Measurements from ENCODE around the gene IQGAP2. TPM values are rescaled to one million over a fixed set of nuclear protein-coding genes. Genes with fewer than 3 reads are reported as not detected.
A peak's percentile ranks its signal among the peaks of the same experiment; 100 is the strongest.
"Not testable (repeated sequence)": the region's sequence is repeated elsewhere in the genome, so short reads cannot be mapped to it uniquely, and the experiment has no call there.

The IQGAP2 gene
- total RNA-seq, 1 donor from 2014 or later, result 110 TPM

DNA sequence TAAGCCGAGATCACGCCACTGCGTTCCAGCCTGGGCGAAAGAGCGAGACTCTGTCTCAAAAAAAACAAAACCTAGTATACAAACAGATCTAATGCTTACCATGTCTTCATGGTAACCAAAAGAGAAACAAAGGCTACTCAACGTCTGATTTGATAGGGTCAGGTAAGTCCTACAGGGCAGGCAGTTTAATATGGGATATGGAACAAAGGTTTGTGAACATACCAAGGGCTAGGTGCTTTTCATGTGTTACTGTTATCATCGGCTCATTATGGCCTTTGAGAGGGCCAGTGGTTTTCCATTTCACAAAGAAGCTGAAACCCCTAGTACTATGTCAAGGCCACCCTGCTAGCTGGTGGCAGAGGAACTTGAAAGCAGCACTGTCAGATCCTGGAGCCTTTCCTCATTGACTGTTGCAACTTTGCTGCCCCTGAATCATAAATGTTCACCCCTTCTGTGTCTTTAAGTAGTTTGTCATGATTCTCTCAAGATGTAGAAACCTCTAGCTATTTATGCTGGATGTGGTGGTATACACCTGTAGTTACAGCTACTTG lies 5.1 kb downstream of the IQGAP2 start:
- DNase-seq (ENCODE audit: low spot score), result no peak
- ATAC-seq, result no peak

DNA sequence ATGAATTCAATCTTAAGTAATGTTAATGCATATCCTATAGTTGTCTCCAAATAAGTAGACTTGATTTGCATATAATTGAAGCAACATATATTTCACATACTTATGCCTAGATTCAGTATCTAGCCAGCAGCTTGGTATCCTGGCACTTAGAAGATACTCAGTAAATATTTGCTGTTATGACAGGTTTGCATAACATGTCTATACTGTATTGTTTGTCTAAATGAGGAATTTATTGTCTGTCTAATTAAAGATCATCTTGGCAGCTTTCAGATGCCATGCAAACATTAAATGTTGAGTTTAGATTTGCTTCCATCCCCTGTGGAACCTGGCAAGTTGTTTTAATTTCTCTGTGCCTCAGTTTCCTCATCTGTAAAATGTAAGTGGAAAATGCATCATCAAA lies 9.4 kb downstream of the IQGAP2 start:
- DNase-seq (ENCODE audit: low spot score) (no peak), ATAC-seq (no peak)

DNA sequence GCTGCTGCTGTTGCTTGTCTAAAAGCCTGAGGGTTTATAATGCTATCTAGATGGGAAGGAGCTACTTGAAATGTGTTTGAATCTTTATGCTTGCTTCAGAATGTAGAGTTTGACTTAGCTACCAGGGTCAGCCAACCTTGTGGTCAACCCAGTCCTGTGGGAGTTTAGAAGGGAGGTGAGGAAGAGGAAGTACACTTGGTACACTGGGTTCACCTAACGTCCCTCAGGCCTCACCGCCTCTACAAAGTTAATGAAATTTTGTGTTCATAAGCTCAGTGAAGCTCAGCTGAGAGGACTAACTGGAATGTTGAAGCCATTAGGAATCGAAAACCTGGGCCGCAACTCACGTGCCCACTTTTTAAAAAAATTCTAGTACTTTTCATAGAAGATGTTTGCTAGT lies 10.7 kb downstream of the IQGAP2 start:
- no peak for DNase-seq (ENCODE audit: low spot score)
- no peak for ATAC-seq

DNA sequence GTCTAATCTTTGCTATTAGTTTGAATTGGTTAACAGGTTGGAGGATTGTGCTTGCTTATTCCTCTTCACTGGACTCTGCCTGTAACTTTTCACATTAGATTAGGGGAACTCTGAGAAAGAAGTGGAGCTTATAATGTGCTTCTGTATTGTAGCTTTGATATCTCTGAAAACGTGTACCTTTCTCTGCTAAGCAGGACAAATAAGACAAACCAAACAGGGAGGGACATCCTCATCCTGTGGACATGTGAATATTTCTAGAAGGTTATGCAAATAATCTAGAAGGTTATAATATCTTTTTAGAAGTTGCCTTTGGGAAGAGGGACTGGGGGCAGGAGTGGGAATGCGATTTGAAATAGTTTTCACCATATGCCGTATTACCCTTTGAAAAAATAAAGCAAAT lies 11.7 kb downstream of the IQGAP2 start:
- no peak for ATAC-seq
- no peak for DNase-seq (ENCODE audit: low spot score)

DNA sequence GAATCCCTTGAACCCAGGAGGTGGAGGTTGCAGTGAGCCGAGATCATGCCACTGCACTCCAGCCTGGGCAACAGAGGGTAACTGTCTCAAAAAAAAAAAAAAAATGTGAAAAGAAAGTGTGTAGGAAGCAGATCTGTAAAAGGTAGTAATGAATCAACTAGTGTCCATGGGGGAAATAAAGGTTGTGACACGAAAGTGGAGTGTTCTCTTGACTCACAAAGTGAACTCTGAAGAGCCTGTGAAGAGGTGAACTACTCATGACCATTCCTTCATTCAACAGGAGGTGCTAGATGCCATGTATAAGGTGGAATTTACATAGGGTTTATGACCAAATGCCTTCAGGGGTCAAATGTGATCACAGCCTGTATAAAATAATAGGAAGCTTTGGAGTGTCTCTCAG lies 12.8 kb downstream of the IQGAP2 start:
- no peak for ATAC-seq
- DNase-seq (ENCODE audit: low spot score), result no peak

DNA sequence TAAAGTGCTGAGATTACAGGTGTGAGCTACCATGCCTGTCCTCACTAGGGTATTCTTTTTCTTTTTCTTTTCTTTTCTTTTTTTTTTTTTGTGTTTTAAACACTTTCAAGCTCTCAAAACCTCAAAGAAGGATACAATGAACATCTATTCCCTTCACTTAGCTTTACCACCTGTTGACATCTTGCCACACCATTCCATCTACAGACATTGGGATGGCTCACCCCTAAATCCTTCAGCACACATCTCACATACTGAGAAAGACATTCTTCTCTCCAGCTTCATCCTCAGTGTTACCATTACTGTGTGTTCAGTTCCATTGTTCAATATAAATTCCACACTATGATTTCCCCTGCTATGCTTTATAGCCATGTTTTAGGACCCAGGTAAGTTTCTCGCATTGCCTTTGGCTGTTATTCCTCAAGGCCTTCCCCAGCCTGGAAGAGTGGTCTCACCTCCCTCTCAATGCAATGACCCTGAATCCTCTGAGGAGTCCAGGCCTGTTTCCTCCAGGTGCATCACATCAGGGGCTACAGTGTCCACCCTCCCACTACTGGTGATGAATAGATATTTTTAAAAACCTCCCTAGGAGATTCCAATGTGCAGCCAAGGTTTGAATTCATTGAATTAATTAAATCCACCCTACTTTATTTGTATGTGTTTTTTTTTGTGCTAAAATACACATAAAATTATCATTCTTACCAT lies 16.7 kb downstream of the IQGAP2 start:
- no peak for DNase-seq (ENCODE audit: low spot score)

DNA sequence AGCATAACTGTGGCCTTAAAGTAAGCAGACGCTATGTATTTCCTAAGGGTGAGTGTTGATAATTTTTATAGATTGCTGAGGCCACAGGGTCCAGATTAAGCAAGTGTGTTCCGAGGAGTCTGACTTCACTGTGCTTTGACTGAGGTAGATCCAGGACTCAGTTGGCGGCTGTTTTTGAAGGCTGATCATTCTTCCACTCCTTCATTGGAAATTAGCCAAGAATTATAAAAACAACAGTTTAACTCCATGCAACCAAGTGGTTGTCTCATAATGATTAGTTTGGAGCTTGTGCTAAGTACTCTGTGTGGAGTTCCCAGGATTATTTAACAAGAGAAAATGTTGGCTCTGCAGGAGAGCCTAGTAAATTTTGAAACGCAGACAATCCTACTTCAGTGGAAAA lies 19.1 kb downstream of the IQGAP2 start:
- DNase-seq (ENCODE audit: low spot score), result peak; percentile 70
- peak; percentile 84 for ATAC-seq

More for the DNA sequence above, 16.7 kb downstream of the IQGAP2 start:
- ATAC-seq, result no peak

DNA sequence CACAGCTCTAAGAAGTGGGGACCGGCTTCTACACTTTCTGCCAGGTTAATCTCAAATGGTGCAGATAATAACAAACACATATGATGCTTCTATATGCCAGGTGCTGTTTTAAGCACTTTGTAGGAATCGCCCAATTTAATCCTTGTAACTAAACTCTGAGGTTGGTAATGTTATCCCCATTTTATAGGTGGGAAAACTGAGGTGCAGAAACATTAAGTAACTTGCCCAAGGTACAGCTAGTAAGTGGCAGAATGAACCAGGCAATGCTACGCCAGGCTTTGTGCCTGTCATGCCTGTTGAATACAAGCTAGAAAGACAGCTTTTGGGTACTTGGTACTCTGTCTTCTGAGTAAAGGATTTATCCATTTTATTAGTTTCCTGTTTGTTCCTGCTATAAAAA lies 19.7 kb downstream of the IQGAP2 start:
- ATAC-seq, result no peak
- no peak for DNase-seq (ENCODE audit: low spot score)

DNA sequence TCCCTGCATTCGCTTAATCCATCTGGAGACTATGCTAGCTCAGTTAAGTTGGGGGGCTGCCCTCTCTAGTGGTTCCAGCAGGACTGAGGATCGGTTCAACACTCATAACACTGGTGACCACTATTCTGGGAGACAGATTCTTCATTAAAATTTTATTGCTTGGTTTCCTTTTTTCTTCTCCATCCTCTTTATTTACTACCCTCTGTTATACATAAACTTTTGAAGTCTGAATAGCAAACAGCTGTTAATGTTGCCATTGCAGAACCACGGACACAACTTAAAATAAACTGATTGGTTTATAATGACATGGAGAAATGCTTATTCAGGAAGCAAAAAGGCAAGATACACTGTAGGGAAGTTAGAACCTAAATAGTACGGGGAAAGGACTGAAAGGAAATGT lies 22.1 kb downstream of the IQGAP2 start:
- no peak for DNase-seq (ENCODE audit: low spot score)
- ATAC-seq, result no peak

DNA sequence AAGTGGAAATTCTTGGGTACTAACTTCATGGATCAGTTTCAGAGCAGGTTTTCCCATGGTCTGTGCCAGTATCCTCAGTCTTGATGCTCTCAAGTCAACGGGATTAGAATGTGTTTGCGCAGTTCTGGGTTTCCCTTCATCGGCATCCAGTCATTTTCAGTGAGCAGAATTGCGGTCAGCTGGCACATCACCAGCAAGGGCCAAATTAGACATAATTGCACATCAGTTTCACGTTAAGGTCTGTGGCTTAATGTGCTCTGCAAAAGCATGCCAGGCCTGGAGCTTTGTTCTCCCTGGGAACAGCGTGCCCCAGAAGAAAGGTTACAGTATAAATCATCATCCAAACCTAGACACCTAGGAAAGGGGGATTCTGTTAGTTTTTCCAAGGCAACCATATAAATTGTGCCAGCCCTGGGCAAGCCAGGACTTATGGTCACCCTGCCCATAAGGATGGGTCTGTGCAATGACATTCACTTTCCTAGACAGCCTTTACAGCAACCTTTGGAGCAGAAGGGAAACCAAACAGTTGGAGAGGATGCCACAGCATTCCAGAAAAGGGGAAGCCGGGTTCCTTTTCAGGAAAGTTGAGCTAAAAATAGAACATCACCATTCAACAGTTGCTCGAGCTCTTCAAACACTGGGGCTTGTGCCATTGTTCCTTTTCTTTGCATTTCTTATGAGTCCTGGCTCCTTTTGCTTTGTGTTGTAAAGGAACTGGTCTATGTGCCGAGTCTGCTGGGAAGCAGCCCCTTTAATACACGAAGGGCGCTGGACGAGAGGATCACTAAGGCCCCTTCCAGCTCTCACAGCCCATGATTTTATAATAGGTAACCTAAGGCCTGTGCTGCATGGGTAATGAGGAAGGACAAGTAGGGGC lies 23.1 kb downstream of the IQGAP2 start:
- DNase-seq (ENCODE audit: low spot score) (no peak), ATAC-seq (peak; percentile 6)

DNA sequence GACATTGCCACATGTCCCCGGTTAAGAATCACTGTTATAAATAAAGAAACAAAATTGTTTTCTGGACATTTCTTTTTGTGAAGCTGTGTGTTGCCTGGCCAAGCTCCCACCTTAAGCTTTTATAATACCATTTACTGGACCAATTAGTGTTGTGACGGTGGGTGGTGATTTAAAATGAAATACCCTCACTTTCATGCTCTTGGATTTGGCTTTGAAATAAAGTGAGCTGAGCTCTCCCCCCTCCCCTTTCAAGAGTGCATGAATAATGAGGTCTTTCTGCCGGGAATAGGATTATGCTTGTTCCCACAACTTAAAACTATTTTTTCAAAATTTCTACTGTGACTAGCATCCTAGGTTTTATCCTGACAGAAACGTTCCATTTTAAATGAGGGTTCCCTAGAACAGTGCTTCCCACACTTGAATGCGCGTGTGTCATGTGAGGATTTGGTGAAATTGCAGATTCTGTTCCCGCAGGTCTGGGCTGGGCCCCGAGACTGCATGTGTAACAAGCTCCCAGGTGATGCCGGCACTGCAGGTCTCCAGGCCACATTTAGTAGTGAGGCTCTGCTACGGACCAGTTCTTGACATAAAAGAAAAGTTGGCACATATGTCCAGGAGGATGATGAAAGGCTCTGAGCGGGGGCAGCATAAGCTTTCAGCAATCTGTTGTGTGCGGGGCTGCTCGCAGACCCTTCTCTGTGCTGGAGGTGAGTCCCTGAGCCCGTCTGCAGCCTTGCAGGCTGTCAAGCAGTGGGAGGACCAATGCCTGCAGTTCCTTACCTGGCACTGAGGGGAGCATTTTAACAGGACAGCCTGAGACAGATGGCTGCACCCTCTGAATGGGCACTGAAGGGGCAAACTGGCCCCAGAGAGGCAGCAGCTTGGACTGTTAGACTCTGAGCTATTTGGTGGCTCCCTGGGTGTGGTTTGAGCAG lies 24.4 kb downstream of the IQGAP2 start:
- DNase-seq (ENCODE audit: low spot score) (no peak), ATAC-seq (peak; percentile 47)

DNA sequence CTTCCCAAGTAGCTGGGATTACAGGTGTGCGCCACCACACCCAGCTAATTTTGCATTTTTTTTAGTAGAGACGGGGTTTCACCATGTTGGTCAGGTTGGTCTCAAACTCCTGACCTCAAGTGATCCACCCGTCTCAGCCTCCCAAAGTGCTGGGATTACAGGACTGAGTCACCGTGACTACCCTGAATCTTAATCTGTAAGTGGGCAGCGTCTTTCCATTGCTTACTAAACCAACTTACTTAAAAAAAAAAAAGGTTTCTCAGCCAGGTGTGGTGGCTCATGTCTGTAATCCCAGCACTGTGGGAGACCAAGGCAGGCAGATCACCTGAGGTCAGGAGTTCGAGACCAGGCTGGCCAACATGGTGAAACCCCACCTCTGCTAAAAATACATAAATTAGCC lies 25.5 kb downstream of the IQGAP2 start:
- not testable (repeated sequence) for ATAC-seq; DNase-seq (ENCODE audit: low spot score)

DNA sequence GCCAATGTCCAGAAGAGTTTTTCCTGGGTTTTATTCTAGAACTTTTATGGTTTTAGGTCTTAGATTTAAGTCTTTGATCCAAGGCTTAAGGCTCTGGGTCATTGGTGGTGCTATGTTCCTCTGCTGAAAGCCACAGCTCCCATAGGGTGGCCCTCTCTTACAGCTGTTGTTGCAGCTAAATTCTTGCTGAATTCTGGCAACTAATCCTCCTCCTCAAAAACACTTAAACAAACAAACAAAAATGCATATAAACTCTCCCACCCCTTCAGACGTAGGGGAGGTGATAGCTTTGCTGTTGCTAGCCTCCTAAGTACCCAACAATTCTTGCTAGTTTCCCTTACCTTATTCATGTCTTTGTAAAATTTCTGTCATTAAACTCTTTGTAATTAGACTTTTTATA lies 30.2 kb downstream of the IQGAP2 start:
- ATAC-seq (no peak), DNase-seq (ENCODE audit: low spot score) (no peak)

DNA sequence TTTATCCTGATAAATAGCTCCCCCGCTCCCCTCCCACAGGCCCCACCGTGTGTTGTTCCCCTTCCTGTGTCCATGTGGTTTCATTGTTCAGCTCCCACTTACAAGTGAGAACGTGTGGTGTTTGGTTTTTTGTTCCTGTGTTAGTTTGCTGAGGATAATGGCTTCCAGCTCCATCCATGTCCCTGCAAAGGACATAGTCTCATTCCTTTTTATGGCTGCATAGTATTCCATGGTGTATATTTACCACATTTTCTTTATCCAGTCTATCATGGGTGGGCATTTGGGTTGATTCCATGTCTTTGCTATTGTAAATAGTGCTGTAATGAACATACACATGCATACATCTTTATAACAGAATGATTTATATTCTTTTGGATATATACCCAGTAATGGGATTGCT lies 34.4 kb downstream of the IQGAP2 start:
- not testable (repeated sequence) for DNase-seq (ENCODE audit: low spot score)

DNA sequence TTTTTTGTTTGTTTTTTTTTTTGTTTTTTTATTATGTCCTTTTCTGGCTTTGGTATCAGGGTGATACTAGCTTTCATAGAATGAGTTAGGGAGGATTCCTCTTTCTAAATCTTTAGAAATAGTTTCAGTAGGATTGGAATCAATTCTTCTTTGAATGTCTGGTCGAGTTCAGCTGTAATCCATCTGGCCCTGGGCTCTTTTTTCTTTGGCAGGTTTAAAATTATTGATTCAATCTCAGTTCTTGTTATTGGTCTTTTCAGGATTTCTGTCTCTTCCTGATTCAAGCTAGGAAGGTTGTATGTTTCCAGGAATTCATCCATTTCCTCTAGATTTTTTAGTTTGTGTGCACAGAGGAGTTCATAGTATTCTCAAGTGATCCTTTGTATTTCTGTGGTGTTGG lies 34.9 kb downstream of the IQGAP2 start:
- peak; percentile 77 for ATAC-seq
- DNase-seq (ENCODE audit: low spot score), result no peak

More for the DNA sequence above, 34.4 kb downstream of the IQGAP2 start:
- ATAC-seq, result not testable (repeated sequence)

DNA sequence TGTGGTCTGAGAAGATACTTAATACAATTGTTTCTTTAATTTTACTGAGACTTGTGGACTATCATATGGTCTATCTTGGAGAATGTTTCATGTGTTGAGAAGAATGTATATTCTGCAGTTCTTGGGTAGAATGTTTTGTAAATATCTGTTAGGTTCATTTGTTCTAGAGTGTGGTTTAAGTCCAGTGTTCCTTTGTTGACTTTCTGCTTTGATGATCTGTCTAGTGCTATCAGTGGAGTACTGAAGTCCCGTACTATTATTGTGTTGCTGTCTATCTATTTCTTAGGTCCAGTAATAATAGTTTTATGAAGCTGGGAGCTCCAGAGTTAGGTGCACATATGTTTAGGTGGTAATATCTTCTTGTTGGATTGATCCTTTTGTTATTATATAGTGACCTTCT lies 36.1 kb downstream of the IQGAP2 start:
- DNase-seq (ENCODE audit: low spot score) (no peak), ATAC-seq (no peak)

DNA sequence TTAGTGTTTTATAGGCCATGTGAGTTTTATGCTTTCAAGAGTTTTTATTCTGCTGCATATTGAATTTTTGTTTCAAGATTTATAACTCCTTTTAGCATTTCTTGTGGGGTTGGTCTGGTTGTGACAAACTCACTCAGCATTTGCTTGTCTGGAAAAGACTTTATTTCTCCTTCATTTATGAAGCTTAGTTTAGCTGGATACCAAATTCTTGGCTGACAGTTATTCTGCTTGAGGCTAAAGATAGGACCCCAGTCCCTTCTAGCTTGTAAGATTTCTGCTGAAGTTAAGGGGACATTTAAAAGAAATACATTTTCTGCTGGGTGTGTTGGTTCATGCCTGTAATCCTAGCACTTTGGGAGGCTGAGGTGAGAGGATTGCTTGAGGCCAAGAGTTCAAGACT lies 36.8 kb downstream of the IQGAP2 start:
- no peak for ATAC-seq
- DNase-seq (ENCODE audit: low spot score), result no peak

DNA sequence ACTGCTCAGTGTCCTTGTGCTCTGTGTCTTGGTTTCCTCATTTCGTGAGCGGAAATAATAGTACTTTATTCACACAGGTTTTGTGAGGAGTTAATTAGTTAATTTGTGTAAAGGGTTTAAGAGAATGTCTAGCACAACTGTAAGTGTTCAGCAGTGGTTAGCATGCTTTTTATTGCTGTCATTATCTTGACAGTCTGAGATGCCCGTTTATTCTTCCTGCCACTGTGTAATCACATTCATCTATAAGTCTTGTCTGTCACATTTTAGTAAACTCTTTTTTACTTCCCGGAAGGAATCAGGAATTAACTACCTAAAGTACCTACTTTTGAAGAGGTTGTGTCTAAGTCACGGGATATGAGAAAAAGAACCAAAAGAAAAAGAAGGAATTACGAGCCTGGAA lies 38.0 kb downstream of the IQGAP2 start:
- ATAC-seq, result no peak
- no peak for DNase-seq (ENCODE audit: low spot score)

DNA sequence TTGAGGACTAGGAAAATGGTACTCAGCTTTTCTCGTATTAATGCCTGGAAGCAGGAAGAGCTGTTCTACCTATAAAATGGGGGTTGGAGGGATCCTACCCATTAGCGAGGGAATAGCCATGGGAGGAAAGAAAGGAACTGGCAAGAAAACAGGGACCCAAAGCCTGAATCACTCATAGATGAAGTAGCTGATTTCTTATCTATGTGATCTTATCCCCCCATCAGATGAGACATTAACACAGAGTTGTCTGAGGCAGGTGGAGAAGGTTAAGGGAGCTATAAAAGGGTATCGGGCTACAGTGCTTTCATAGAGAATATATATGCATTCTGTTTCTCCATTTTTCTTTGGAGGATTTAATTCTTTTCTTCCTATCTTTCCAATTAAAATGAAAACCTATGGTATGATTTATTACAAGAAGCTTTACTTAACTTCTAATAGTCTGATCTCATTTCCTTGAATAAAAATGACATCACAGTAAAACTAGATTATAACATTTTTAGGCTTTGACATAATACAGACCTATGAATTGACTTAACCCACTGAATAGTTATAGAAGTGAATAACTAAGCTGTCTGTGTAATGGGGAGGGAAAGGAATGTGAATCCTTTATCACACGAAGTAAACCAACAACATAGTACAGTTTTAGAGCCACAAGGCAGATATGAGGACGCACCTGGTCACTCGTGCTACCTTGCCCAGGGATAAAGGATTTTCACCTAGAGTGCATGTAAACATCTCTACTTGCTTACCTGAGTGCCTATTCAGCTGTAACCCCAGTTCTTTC lies 39.0 kb downstream of the IQGAP2 start:
- DNase-seq (ENCODE audit: low spot score), result no peak
- ATAC-seq, result no peak

Measured in left lobe of liver (tissue), 2 donors.